MCF 10A (cell line): ENCODE data around the gene PCP4L1. TPM values are rescaled to one million over a fixed set of nuclear protein-coding genes. Genes with fewer than 3 reads are reported as not detected.
"Not testable (repeated sequence)": the region's sequence is repeated elsewhere in the genome, so short reads cannot be mapped to it uniquely, and the experiment has no call there.

Experiments used
- BruUV-seq: library from RNA; stranded (reverse); fragments of 400-500 nt; replicated peaks from 2 replicates; lab custom pipeline; 2021; lab: Mats Ljungman, UMichigan
- CTCF ChIA-PET: fragments of 300-600 bp; sonication (Branson Sonifier 250); formaldehyde crosslinking; extraction: SDS; loops from one replicate; lab custom pipeline; 2021; ENCODE audit warnings: antibody characterized with exemption, inconsistent platforms; lab: Yijun Ruan, JAX
- POLR2A ChIA-PET: fragments of 300-600, 350-650 bp; sonication (Branson Sonifier 250); formaldehyde crosslinking; extraction: SDS; loops from one replicate; lab custom pipeline; 2020; ENCODE audit warnings: antibody characterized with exemption, inconsistent platforms; lab: Yijun Ruan, JAX
- DNase-seq: peaks from one replicate; pipeline ENCODE4 v3.0.0-alpha.2; 2018; ENCODE audit not compliant: unreplicated experiment
- H3K27ac Mint-ChIP-seq: one replicate; pipeline ENCODE4 v1.8.0; 2022; ENCODE audit warnings: mild to moderate bottlenecking, low read depth, mixed read lengths; ENCODE audit not compliant: unreplicated experiment
- H3K27me3 Mint-ChIP-seq: one replicate; pipeline ENCODE4 v1.8.0; 2022; ENCODE audit warnings: mixed read lengths; ENCODE audit not compliant: insufficient read depth, unreplicated experiment
- H3K36me3 Mint-ChIP-seq: one replicate; pipeline ENCODE4 v1.8.0; 2022; ENCODE audit warnings: mild to moderate bottlenecking, moderate library complexity, mixed read lengths; ENCODE audit not compliant: insufficient read depth, unreplicated experiment
- H3K4me1 Mint-ChIP-seq: one replicate; pipeline ENCODE4 v1.8.0; 2022; ENCODE audit warnings: mixed read lengths; ENCODE audit not compliant: insufficient read depth, unreplicated experiment
- H3K4me3 Mint-ChIP-seq: one replicate; pipeline ENCODE4 v1.8.0; 2022; ENCODE audit warnings: mild to moderate bottlenecking, moderate library complexity, mixed read lengths; ENCODE audit not compliant: unreplicated experiment
- H3K9me3 Mint-ChIP-seq: one replicate; pipeline ENCODE4 v1.8.0; 2022; ENCODE audit warnings: mixed read lengths; ENCODE audit not compliant: unreplicated experiment
- intact Hi-C: fragments of 100-400 bp; cut with micrococcal nuclease; formaldehyde crosslinking; loops from 2 replicates; pipeline ENCODE4 v1.14.1; 2022
- total RNA-seq: library from RNA; stranded (reverse); gene quantifications from 2 replicates; pipeline ENCODE4 v1.2.3, GENCODE V29; 2022
- TF ChIP-seq, protein P1 (sequence below): fragments of 200-600 bp; IDR thresholded peaks from one replicate; pipeline ENCODE4 v1.8.0; 2022; ENCODE audit warnings: antibody characterized with exemption, mild to moderate bottlenecking; ENCODE audit not compliant: unreplicated experiment

The PCP4L1 gene
- total RNA-seq, 1 experiment from 2014 or later = not detected

- no peaks in the 10 kb centered on the region for H3K9me3 Mint-ChIP-seq
- no peak overlapping the region for H3K27ac Mint-ChIP-seq
- intact Hi-C loops = loop anchor here (10.0 kb wide), 1 partner anchor 512 kb away; no protein-coding TSS in a partner anchor
- TF ChIP-seq, protein P1, sequence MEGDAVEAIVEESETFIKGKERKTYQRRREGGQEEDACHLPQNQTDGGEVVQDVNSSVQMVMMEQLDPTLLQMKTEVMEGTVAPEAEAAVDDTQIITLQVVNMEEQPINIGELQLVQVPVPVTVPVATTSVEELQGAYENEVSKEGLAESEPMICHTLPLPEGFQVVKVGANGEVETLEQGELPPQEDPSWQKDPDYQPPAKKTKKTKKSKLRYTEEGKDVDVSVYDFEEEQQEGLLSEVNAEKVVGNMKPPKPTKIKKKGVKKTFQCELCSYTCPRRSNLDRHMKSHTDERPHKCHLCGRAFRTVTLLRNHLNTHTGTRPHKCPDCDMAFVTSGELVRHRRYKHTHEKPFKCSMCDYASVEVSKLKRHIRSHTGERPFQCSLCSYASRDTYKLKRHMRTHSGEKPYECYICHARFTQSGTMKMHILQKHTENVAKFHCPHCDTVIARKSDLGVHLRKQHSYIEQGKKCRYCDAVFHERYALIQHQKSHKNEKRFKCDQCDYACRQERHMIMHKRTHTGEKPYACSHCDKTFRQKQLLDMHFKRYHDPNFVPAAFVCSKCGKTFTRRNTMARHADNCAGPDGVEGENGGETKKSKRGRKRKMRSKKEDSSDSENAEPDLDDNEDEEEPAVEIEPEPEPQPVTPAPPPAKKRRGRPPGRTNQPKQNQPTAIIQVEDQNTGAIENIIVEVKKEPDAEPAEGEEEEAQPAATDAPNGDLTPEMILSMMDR = no peak
- ChIA-PET CTCF (interaction anchor here (0.6 to 18.5 kb wide), 14 partner anchors 15 to 796 kb away, joined by 3 to 444 read pairs (median 4); partner anchors contain the start of genes NDUFS2 and PPOX), POLR2A (interaction anchor here (0.6 to 5.4 kb wide), 5 partner anchors 19 to 165 kb away, joined by 4 to 81 read pairs (median 4); partner anchors contain the start of gene NDUFS2)
- H3K36me3 Mint-ChIP-seq = no peaks in the 10 kb centered on the region
- DNase-seq = no peak
- BruUV-seq = no TSS peak
- H3K27me3 Mint-ChIP-seq = no peaks in the 10 kb centered on the region
- peaks cover 14% of the 10 kb centered on the region for H3K4me1 Mint-ChIP-seq
- no peak overlapping the region for H3K4me3 Mint-ChIP-seq
Observed at GRCh38 chr1:161222175-161223019, 36.1 kb upstream of the PCP4L1 start.

- H3K9me3 Mint-ChIP-seq = no peaks in the 10 kb centered on the region
- DNase-seq = no peak
- POLR2A ChIA-PET = interaction anchor here (0.6 to 6.8 kb wide), 4 partner anchors 20 to 90 kb away, joined by 3 to 81 read pairs (median 32); partner anchors contain the start of genes ADAMTS4, NDUFS2 and SDHC
- no peak overlapping the region for H3K27ac Mint-ChIP-seq
- intact Hi-C loops = loop anchor here (2.0 to 10.0 kb wide), 2 partner anchors 21 to 511 kb away; partner anchors contain the start of gene NDUFS2
- H3K4me3 Mint-ChIP-seq = no peak overlapping the region
- peaks cover 8% of the 10 kb centered on the region for H3K36me3 Mint-ChIP-seq
- H3K27me3 Mint-ChIP-seq = no peaks in the 10 kb centered on the region
- peaks cover 22% of the 10 kb centered on the region for H3K4me1 Mint-ChIP-seq
- BruUV-seq = no TSS peak
- CTCF ChIA-PET = interaction anchor here (0.8 to 18.5 kb wide), 14 partner anchors 7 to 796 kb away, joined by 3 to 444 read pairs (median 38); partner anchors contain the start of genes ADAMTS4, FCER1G, NDUFS2 and NR1I3
- TF ChIP-seq, protein P1 = no peak
Observed at GRCh38 chr1:161223805-161224694, 34.5 kb upstream of the PCP4L1 start.

- H3K36me3 Mint-ChIP-seq = peaks cover 15% of the 10 kb centered on the region
- CTCF ChIA-PET = interaction anchor here (0.8 to 18.5 kb wide), 17 partner anchors 7 to 796 kb away, joined by 3 to 444 read pairs (median 23); partner anchors contain the start of genes ADAMTS4, FCER1G, NDUFS2 and NR1I3
- H3K9me3 Mint-ChIP-seq, H3K27me3 Mint-ChIP-seq, BruUV-seq, H3K4me3 Mint-ChIP-seq, DNase-seq, H3K27ac Mint-ChIP-seq: not testable (repeated sequence)
- POLR2A ChIA-PET = interaction anchor here (0.6 to 6.8 kb wide), 6 partner anchors 8 to 149 kb away, joined by 3 to 81 read pairs (median 8); partner anchors contain the start of genes ADAMTS4, NDUFS2 and SDHC
- H3K4me1 Mint-ChIP-seq = peaks cover 22% of the 10 kb centered on the region
- intact Hi-C loops = loop anchor here (1.0 to 10.0 kb wide), 5 partner anchors 15 to 510 kb away; partner anchors contain the start of gene NDUFS2
Observed at GRCh38 chr1:161224695-161225087, 33.9 kb upstream of the PCP4L1 start.

DNA sequence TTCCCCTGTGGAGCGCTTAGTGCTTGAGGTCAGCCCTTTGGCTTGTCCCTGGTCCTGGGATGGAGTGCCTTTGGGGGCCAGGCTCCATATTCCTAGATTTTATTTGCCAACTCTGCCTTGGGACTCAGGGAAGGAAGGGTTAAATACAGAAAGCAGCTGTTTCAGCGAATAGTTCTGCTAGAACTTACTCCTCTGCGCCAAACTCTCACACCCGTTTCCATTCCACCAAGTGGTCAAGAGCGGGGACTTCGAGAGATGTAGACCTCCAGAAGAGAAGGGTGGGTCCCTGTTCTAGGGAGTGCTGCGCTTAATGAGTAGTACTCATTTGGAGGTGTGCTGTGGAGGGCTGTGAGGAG lies 33.4 kb upstream of the PCP4L1 start:
- H3K4me1 Mint-ChIP-seq = peaks cover 22% of the 10 kb centered on the region
- peak overlapping the region; percentile 88 for H3K27ac Mint-ChIP-seq
- H3K4me3 Mint-ChIP-seq = no peak overlapping the region
- peaks cover 19% of the 10 kb centered on the region for H3K36me3 Mint-ChIP-seq
- ChIA-PET POLR2A (interaction anchor here (0.6 to 6.8 kb wide), 25 partner anchors 8 to 512 kb away, joined by 3 to 81 read pairs (median 5); partner anchors contain the start of genes ADAMTS4, B4GALT3, DEDD and NDUFS2), CTCF (interaction anchor here (0.6 to 18.5 kb wide), 43 partner anchors 8 to 1340 kb away, joined by 3 to 444 read pairs (median 8); partner anchors contain the start of genes ADAMTS4, B4GALT3, CFAP126 and FCER1G)
- no peaks in the 10 kb centered on the region for H3K9me3 Mint-ChIP-seq
- intact Hi-C loops = loop anchor here (1.0 to 10.0 kb wide), 5 partner anchors 16 to 510 kb away; partner anchors contain the start of gene NDUFS2
- TF ChIP-seq, protein P1 = no peak
- H3K27me3 Mint-ChIP-seq = no peaks in the 10 kb centered on the region
- BruUV-seq = no TSS peak
- DNase-seq = no peak
